ENCODE data around the gene GNAT3.

GNAT3 gene

GRCh38 chr7:80417211-80417793 lies 94.6 kb downstream of the GNAT3 start:
- no peak for DNase-seq (ENCODE audit: low read depth in 2 of 2)

DNA sequence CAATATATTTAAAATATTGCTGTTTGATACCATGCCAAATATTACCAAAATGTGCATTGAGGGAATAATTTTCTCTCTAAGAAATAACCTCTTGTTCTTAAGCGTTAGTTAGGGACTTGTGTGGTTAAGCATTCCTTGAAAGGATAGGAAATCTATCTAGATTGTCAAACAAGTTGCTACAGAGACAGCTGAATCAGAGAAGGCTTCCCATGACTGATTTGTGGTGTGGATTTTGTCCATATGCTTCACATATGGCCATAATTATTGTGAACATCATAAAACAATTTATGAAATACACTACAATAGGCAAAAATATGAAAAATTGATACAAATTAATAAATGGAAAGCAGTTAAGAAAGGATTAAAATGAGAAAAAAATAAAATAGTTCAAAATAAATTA lies 96.3 kb downstream of the GNAT3 start:
- no peak for DNase-seq (ENCODE audit: low read depth in 2 of 2)

DNA sequence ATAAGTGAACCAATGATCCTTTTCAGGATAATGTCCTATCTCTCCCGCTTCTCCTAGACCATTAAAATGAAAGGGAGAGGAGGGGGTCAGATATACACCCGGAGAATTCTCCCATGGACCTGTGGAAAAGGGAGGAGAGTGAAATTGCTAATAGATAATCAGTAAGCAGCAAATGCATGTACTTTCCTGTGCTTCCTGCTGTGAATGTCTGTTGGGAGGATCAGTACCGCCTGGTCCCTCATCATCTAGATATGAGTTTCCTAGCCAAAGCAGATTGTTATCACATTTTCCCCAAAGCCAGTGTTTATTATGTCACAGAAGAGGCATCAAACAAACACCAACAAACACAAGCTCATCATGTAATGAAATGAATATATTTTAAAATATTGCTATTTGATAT lies 96.8 kb downstream of the GNAT3 start:
- no peak for DNase-seq (ENCODE audit: low read depth in 2 of 2)

DNA sequence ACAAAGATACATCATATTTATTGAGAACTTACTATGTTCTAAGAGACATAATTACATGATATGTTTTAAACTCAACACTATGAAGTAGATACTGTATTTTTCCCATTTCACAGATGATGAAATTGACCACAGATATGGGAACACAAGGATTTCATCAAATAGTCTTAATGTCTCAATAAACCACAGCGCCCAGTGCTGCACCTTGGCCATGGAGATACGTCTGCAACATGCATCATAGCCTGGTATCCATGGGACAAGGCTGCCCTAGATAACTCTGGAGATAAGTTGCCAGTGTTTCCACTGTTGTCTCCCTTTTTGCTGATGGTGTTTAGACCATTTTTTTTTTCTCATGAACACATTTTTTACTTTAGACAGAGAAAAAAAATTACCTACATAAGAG lies 97.5 kb downstream of the GNAT3 start:
- DNase-seq (ENCODE audit: low read depth in 2 of 2) = no peak

GRCh38 chr7:80413383-80413945 lies 98.4 kb downstream of the GNAT3 start:
- no peak for DNase-seq (ENCODE audit: low read depth in 2 of 2)

DNA sequence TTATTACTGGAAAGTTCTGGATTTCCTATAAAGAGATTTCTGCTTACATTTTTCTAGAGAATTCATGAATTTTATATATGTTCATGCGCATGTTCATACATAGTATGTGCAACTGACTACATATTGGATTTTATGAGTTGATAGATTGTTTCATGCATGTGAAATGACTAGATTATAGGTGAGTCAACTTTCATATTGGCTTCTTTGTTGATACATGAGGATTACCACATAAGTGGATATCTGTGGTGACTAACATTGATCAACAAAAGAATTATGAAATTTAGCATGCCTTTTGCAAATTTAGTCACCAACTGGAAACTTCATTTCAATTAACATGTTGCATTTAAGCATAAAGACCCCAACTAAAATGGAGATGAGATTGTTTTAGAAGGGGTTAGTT lies 99.0 kb downstream of the GNAT3 start:
- DNase-seq (ENCODE audit: low read depth in 2 of 2) = no peak

DNA sequence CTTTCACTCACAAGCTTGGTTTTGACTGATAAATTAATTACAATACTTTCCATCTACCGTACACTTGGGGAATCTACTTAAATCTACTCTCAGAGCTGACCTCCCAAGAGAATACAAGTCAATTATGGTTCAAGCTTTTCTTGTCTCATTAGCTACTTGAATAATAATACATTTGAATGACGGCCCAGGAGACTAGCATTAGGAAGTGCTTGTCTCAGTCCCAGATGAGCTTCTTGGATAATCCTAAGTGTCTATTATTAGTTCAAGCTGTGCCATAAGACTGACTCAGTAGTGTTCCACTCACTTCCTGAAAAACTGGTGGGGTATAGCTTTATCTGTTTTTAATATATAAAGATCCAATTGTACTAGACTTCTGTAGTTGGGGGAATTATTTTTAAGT lies 100.2 kb downstream of the GNAT3 start:
- DNase-seq (ENCODE audit: low read depth in 2 of 2) = no peak

DNA sequence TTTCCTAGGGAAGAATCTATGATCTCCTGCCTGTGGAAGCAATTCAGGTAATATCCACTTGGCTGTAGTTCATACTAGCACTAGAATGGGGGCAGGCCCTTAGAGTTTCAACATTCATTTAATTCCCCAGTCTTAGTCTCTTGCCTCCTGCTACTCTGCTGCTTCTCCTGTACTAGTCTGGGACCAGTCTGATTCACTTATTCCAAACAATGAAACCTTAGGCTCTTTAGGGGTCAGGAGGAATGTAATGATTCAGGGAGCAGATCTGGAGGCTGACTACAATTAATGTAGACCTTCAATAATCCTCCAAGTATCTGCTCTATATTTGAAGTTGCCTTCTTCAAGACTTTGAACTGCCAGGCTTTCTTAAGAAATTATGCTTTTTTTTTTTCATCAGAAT lies 101.8 kb downstream of the GNAT3 start:
- DNase-seq (ENCODE audit: low read depth in 2 of 2) = no peak

All from stimulated activated CD4-positive, alpha-beta T cell treated with anti-CD3 and anti-CD28 coated beads, Interleukin-12 subunit alpha, Interleukin-12 subunit beta, amount 100 ng/mL, for 24 hours (primary cell).